Body of pancreas (tissue), 4 donors: Measurements from ENCODE around the gene PBX1. TPM values are rescaled to one million over a fixed set of nuclear protein-coding genes. Genes with fewer than 3 reads are reported as not detected.

ENCODE experiments used
- ATAC-seq: fragments of 150-250 bp; one replicate; pipeline ENCODE4 v1.9.1; 2016
- DNase-seq, 4 donors: peaks; one replicate each; pipeline ENCODE4 v3.0.0-alpha.2; 2019
- H3K27ac ChIP-seq, 4 donors: fragments of 200-600 bp; sonication (generic); 1 replicate in 3 of 4; 2 replicates in 1 of 4; pipeline versions ENCODE4 v1.5.1 to v1.6.1; 2016 to 2019; ENCODE audit warnings: mild to moderate bottlenecking in 1 of 4, mixed read lengths in 1 of 4, moderate library complexity in 1 of 4
- H3K27me3 ChIP-seq, 2 donors: fragments of 200-600 bp; sonication (generic); one replicate each; pipeline ENCODE4 v1.6.0; 2016; ENCODE audit warnings: mild to moderate bottlenecking in 1 of 2
- H3K36me3 ChIP-seq, 2 donors: fragments of 200-600 bp; sonication (generic); replicated peaks in 1 of 2; 2 replicates each; pipeline ENCODE4 v1.5.1; 2016; ENCODE audit warnings: low read depth in 2 of 2; ENCODE audit not compliant: insufficient read depth in 1 of 2
- H3K4me1 ChIP-seq: fragments of 200-600 bp; sonication (generic); one replicate; pipeline ENCODE4 v1.6.0; 2016
- H3K4me3 ChIP-seq, 2 donors: fragments of 200-600 bp; sonication (generic); 1 replicate in 1 of 2; 2 replicates in 1 of 2; pipeline ENCODE4 v1.5.1; 2016 to 2019
- H3K9me3 ChIP-seq, 3 donors: fragments of 200-600 bp; sonication (generic); 1 replicate in 2 of 3; 2 replicates in 1 of 3; pipeline ENCODE4 v1.5.1; 2016
- CTCF ChIP-seq, 7 experiments: fragments of 450-650 bp in 4 of 7; fragments of 200-600 bp in 3 of 7; sonication (generic) in 3 of 7; IDR thresholded peaks; one replicate each; pipeline ENCODE4 v1.5.1; 2016 to 2019; ENCODE audit warnings: antibody characterized with exemption in 7 of 7
- POLR2A ChIP-seq, 3 donors: fragments of 450-650 bp; IDR thresholded peaks; one replicate each; pipeline ENCODE4 v1.6.1; 2016; ENCODE audit warnings: antibody characterized with exemption in 3 of 3, mild to moderate bottlenecking in 2 of 3
- WGBS, 2 donors: methylation state at CpG; one replicate each; pipeline ENCODE4 v1.1.5; 2017; 5-methylcytosine and 5-hydroxymethylcytosine counted together
- intact Hi-C: fragments of 100-400 bp; cut with DNase I; formaldehyde crosslinking; loops from one replicate; pipeline ENCODE4 v1.15.1; 2023
- total RNA-seq, 2 donors: library from RNA; depleted of rRNA; stranded (reverse); fragments of >200 nt; gene quantifications; one replicate each; pipeline ENCODE4 v1.1.0, GENCODE V29; 2016

The PBX1 gene
- total RNA-seq, 2 donors from 2014 or later, result 83.1 to 111 TPM

GRCh38 chr1:164562947-164563520, 4.0 kb downstream of the PBX1 start:
- no peaks in the 10 kb centered on the region for H3K36me3 ChIP-seq

GRCh38 chr1:164563721-164564360, 4.9 kb downstream of the PBX1 start:
- Histone ChIP-seq H3K27ac (peak overlapping the region in 3 of 4 donors; percentile 2 to 84 (median 42)), H3K9me3 (no peaks in the 10 kb centered on the region), H3K4me3 (peak overlapping the region in 1 of 2 donors; percentile 10), H3K4me1 (peaks cover 34% of the 10 kb centered on the region), H3K36me3 (no peaks in the 10 kb centered on the region), H3K27me3 (no peaks in the 10 kb centered on the region)
- DNase-seq, result no peak
- WGBS, 2 donors, result 22 to 25% methylated on average over 10 of the region's 10 CpGs
- TF ChIP-seq POLR2A (IDR thresholded peaks at IDR 0.05) (no peak), CTCF (IDR thresholded peaks at IDR 0.05) (no peak)
- intact Hi-C loops, result no loop called here
- ATAC-seq, result no peak

More at GRCh38 chr1:164562947-164563520, 4.0 kb downstream of the PBX1 start:
- Histone ChIP-seq H3K4me1 (peaks cover 33% of the 10 kb centered on the region), H3K27ac (peak overlapping the region; percentile 14 to 84 (median 36)), H3K9me3 (no peaks in the 10 kb centered on the region), H3K27me3 (no peaks in the 10 kb centered on the region), H3K4me3 (peak overlapping the region in 1 of 2 donors; percentile 10)
- WGBS, 2 donors, result 7 to 12% methylated on average over 3 of the region's 3 CpGs
- DNase-seq (no peak), ATAC-seq (no peak)
- intact Hi-C loops, result no loop called here
- peak in 1 of 7 experiments; percentile 2 for TF ChIP-seq CTCF (IDR thresholded peaks at IDR 0.05)
- TF ChIP-seq POLR2A (IDR thresholded peaks at IDR 0.05), result no peak

- Histone ChIP-seq H3K4me3 (no peak overlapping the region), H3K36me3 (no peaks in the 10 kb centered on the region), H3K9me3 (no peaks in the 10 kb centered on the region), H3K27ac (peak overlapping the region in 2 of 4 donors; percentile 42 to 84), H3K27me3 (no peaks in the 10 kb centered on the region), H3K4me1 (peaks cover 38% of the 10 kb centered on the region)
- no peak for ATAC-seq
- 46 to 47% methylated on average over 3 of the region's 3 CpGs for WGBS, 2 donors
- no peak for DNase-seq
- intact Hi-C loops, result no loop called here
- TF ChIP-seq POLR2A (IDR thresholded peaks at IDR 0.05), result no peak
Observed at GRCh38 chr1:164564378-164564777, 5.4 kb downstream of the PBX1 start.

GRCh38 chr1:164565357-164565756, 6.4 kb downstream of the PBX1 start:
- DNase-seq (no peak), ATAC-seq (no peak)
- Histone ChIP-seq H3K4me3 (no peak overlapping the region), H3K27me3 (no peaks in the 10 kb centered on the region), H3K27ac (peak overlapping the region in 1 of 4 donors; percentile 84), H3K4me1 (peaks cover 42% of the 10 kb centered on the region), H3K36me3 (no peaks in the 10 kb centered on the region), H3K9me3 (no peaks in the 10 kb centered on the region)
- intact Hi-C loops, result no loop called here
- TF ChIP-seq POLR2A (IDR thresholded peaks at IDR 0.05) (no peak), CTCF (IDR thresholded peaks at IDR 0.05) (no peak)
- WGBS, 2 donors, result 15 to 16% methylated on average over 2 of the region's 2 CpGs

GRCh38 chr1:164567774-164568173, 8.8 kb downstream of the PBX1 start:
- no peak for DNase-seq
- WGBS, 2 donors, result 92% methylated on average over 4 of the region's 4 CpGs
- no peaks in the 10 kb centered on the region for H3K27me3 ChIP-seq
- H3K4me1 ChIP-seq, result peaks cover 51% of the 10 kb centered on the region
- TF ChIP-seq CTCF (IDR thresholded peaks at IDR 0.05) (no peak), POLR2A (IDR thresholded peaks at IDR 0.05) (no peak)
- no peak for ATAC-seq
- intact Hi-C loops, result no loop called here
- no peaks in the 10 kb centered on the region for H3K9me3 ChIP-seq
- H3K27ac ChIP-seq, result no peak overlapping the region
- H3K36me3 ChIP-seq, result no peaks in the 10 kb centered on the region
- H3K4me3 ChIP-seq, result no peak overlapping the region
